ENCODE measurements around the gene TRIM73. TPM values are rescaled to one million over a fixed set of nuclear protein-coding genes. Genes with fewer than 3 reads are reported as not detected.
"Not testable (repeated sequence)": the region's sequence is repeated elsewhere in the genome, so short reads cannot be mapped to it uniquely, and the experiment has no call there.

Gene TRIM73
- total RNA-seq, 4 donors from 2014 or later = 2.8 to 9.3 (median 4.6) TPM

- H3K27ac ChIP-seq; H3K27me3 ChIP-seq; H3K4me1 ChIP-seq; H3K36me3 ChIP-seq; H3K9me3 ChIP-seq; H3K4me3 ChIP-seq; DNase-seq (ENCODE audit: low spot score in 2 of 2): not testable (repeated sequence)
- WGBS, 2 donors = no CpG with 5 or more reads among the region's 28 CpGs
These were observed 8.3 kb downstream of the TRIM73 start for GRCh38 chr7:75403455-75404443.

- 52% methylated on average over 4 of the region's 18 CpGs; no CpG with 5 or more reads in 1 of the 2 donors for WGBS, 2 donors
- not testable (repeated sequence) for H3K27ac ChIP-seq; H3K4me1 ChIP-seq; H3K27me3 ChIP-seq; DNase-seq (ENCODE audit: low spot score in 2 of 2); H3K9me3 ChIP-seq; H3K4me3 ChIP-seq; H3K36me3 ChIP-seq
These were observed 9.2 kb downstream of the TRIM73 start for GRCh38 chr7:75404663-75405062.

GRCh38 chr7:75409880-75410822 lies 14.7 kb downstream of the TRIM73 start:
- not testable (repeated sequence) for H3K9me3 ChIP-seq; H3K4me1 ChIP-seq; H3K36me3 ChIP-seq; DNase-seq (ENCODE audit: low spot score in 2 of 2); H3K27me3 ChIP-seq; H3K27ac ChIP-seq
- WGBS, 2 donors = 0% methylated on average over 1 of the region's 74 CpGs; no CpG with 5 or more reads in 1 of the 2 donors
- H3K4me3 ChIP-seq = peak overlapping the region in 2 of 4 donors; percentile 37 to 50

GRCh38 chr7:75410823-75411173 lies 15.4 kb downstream of the TRIM73 start:
- H3K4me1 ChIP-seq; H3K27me3 ChIP-seq; H3K9me3 ChIP-seq; H3K27ac ChIP-seq; DNase-seq (ENCODE audit: low spot score in 2 of 2); H3K4me3 ChIP-seq: not testable (repeated sequence)
- no CpG with 5 or more reads among the region's 13 CpGs for WGBS, 2 donors
- H3K36me3 ChIP-seq = peaks cover 0 to 13% (median 0%) of the 10 kb centered on the region in 3 donors

- not testable (repeated sequence) for H3K27ac ChIP-seq; H3K27me3 ChIP-seq; H3K9me3 ChIP-seq; H3K4me1 ChIP-seq; DNase-seq (ENCODE audit: low spot score in 2 of 2); H3K4me3 ChIP-seq
- peaks cover 0 to 34% (median 0%) of the 10 kb centered on the region in 3 donors for H3K36me3 ChIP-seq
- 65% methylated on average over 4 of the region's 6 CpGs; no CpG with 5 or more reads in 1 of the 2 donors for WGBS, 2 donors
These were observed 18.8 kb downstream of the TRIM73 start for GRCh38 chr7:75414204-75414603.

- not testable (repeated sequence) for H3K4me3 ChIP-seq; H3K27ac ChIP-seq; H3K9me3 ChIP-seq; H3K4me1 ChIP-seq; DNase-seq (ENCODE audit: low spot score in 2 of 2); H3K27me3 ChIP-seq
- H3K36me3 ChIP-seq = peaks cover 0 to 38% (median 0%) of the 10 kb centered on the region in 3 donors
- WGBS, 2 donors = 62 to 67% methylated on average over 9 to 13 of the region's 13 CpGs
These were observed 19.4 kb downstream of the TRIM73 start for GRCh38 chr7:75414708-75415427.

GRCh38 chr7:75415428-75415817 lies 20.0 kb downstream of the TRIM73 start:
- not testable (repeated sequence) for H3K4me1 ChIP-seq; H3K9me3 ChIP-seq; H3K27ac ChIP-seq; H3K27me3 ChIP-seq; H3K4me3 ChIP-seq; DNase-seq (ENCODE audit: low spot score in 2 of 2)
- WGBS, 2 donors = 70 to 84% methylated on average over 4 to 10 of the region's 11 CpGs
- H3K36me3 ChIP-seq = peaks cover 0 to 44% (median 0%) of the 10 kb centered on the region in 3 donors

GRCh38 chr7:75415829-75416373 lies 20.5 kb downstream of the TRIM73 start:
- WGBS, 2 donors = 76 to 89% methylated on average over 11 to 13 of the region's 27 CpGs
- H3K36me3 ChIP-seq = peaks cover 0 to 48% (median under 1%) of the 10 kb centered on the region in 3 donors
- not testable (repeated sequence) for H3K27me3 ChIP-seq; H3K4me1 ChIP-seq; H3K9me3 ChIP-seq; H3K4me3 ChIP-seq; H3K27ac ChIP-seq; DNase-seq (ENCODE audit: low spot score in 2 of 2)

GRCh38 chr7:75416787-75417186 lies 21.4 kb downstream of the TRIM73 start:
- H3K27ac ChIP-seq; H3K4me3 ChIP-seq; DNase-seq (ENCODE audit: low spot score in 2 of 2); H3K9me3 ChIP-seq; H3K4me1 ChIP-seq; H3K27me3 ChIP-seq: not testable (repeated sequence)
- 82 to 90% methylated on average over 8 of the region's 9 CpGs for WGBS, 2 donors
- peaks cover 0 to 56% (median 4%) of the 10 kb centered on the region in 3 donors for H3K36me3 ChIP-seq

- 79 to 91% methylated on average over 15 to 16 of the region's 20 CpGs for WGBS, 2 donors
- not testable (repeated sequence) for H3K27me3 ChIP-seq; DNase-seq (ENCODE audit: low spot score in 2 of 2); H3K9me3 ChIP-seq; H3K4me1 ChIP-seq; H3K27ac ChIP-seq; H3K4me3 ChIP-seq
- H3K36me3 ChIP-seq = peaks cover 0 to 60% (median 4%) of the 10 kb centered on the region in 3 donors
These were observed 22.9 kb downstream of the TRIM73 start for GRCh38 chr7:75418292-75418858.

GRCh38 chr7:75419210-75419609 lies 23.8 kb downstream of the TRIM73 start:
- not testable (repeated sequence) for H3K27ac ChIP-seq; H3K4me1 ChIP-seq; H3K9me3 ChIP-seq; H3K4me3 ChIP-seq; H3K27me3 ChIP-seq; DNase-seq (ENCODE audit: low spot score in 2 of 2)
- 69 to 83% methylated on average over 11 to 13 of the region's 13 CpGs for WGBS, 2 donors
- peaks cover 0 to 68% (median 4%) of the 10 kb centered on the region in 3 donors for H3K36me3 ChIP-seq

GRCh38 chr7:75419693-75420092 lies 24.3 kb downstream of the TRIM73 start:
- not testable (repeated sequence) for H3K4me3 ChIP-seq; H3K4me1 ChIP-seq; H3K27ac ChIP-seq; H3K27me3 ChIP-seq; DNase-seq (ENCODE audit: low spot score in 2 of 2); H3K9me3 ChIP-seq
- peaks cover 0 to 71% (median 4%) of the 10 kb centered on the region in 3 donors for H3K36me3 ChIP-seq
- WGBS, 2 donors = 50 to 63% methylated on average over 9 to 10 of the region's 13 CpGs

Measured in tibial nerve (tissue), 4 donors.